GM19372 (cell line): Measurements from ENCODE around the gene FTO.

Experiments
- ATAC-seq: cut with Tn5 transposase; IDR thresholded peaks from one replicate; pipeline ENCODE4 v1.9.1; 2021; ENCODE audit warnings: mild to moderate bottlenecking, low read depth, moderate library complexity; ENCODE audit not compliant: unreplicated experiment

Gene FTO

GRCh38 chr16:53745753-53746266 is 41.9 kb downstream of the FTO start:
- ATAC-seq: no peak

GRCh38 chr16:53752560-53752959 is 48.6 kb downstream of the FTO start:
- ATAC-seq: no peak

GRCh38 chr16:53753431-53753830 is 49.5 kb downstream of the FTO start:
- ATAC-seq: no peak

GRCh38 chr16:53755026-53755910 is 51.3 kb downstream of the FTO start:
- no peak for ATAC-seq

- no peak for ATAC-seq
Measured at GRCh38 chr16:53756275-53756996, 52.5 kb downstream of the FTO start.

GRCh38 chr16:53757971-53758609 is 54.1 kb downstream of the FTO start:
- ATAC-seq: no peak

GRCh38 chr16:53761962-53762703 is 58.2 kb downstream of the FTO start:
- no peak for ATAC-seq

GRCh38 chr16:53766304-53767016 is 62.5 kb downstream of the FTO start:
- no peak for ATAC-seq

GRCh38 chr16:53768167-53768566 is 64.2 kb downstream of the FTO start:
- no peak for ATAC-seq

- ATAC-seq: no peak
Measured at GRCh38 chr16:53768593-53768992, 64.6 kb downstream of the FTO start.

GRCh38 chr16:53769185-53769584 is 65.2 kb downstream of the FTO start:
- ATAC-seq: no peak

- ATAC-seq: no peak
Measured at GRCh38 chr16:53769787-53770186, 65.8 kb downstream of the FTO start.

GRCh38 chr16:53770641-53771040 is 66.7 kb downstream of the FTO start:
- no peak for ATAC-seq

- no peak for ATAC-seq
Measured at GRCh38 chr16:53771655-53772497, 67.9 kb downstream of the FTO start.

GRCh38 chr16:53773150-53773846 is 69.3 kb downstream of the FTO start:
- ATAC-seq: no peak

GRCh38 chr16:53773881-53774280 is 69.9 kb downstream of the FTO start:
- ATAC-seq: no peak

GRCh38 chr16:53775106-53775820 is 71.3 kb downstream of the FTO start:
- ATAC-seq: no peak
